Calu3 (cell line): ENCODE results near the gene WFIKKN1. TPM values are rescaled to one million over a fixed set of nuclear protein-coding genes. Genes with fewer than 3 reads are reported as not detected.
A peak's percentile ranks its signal among the peaks of the same experiment; 100 is the strongest.

ENCODE experiments used
- BruUV-seq: library from RNA; stranded (reverse); fragments of 400-500 nt; replicated peaks from 2 replicates; lab custom pipeline; 2021; lab: Mats Ljungman, UMichigan
- CTCF ChIA-PET: fragments of 300-600 bp; sonication (Branson Sonifier 250); formaldehyde crosslinking; loops from one replicate; lab custom pipeline; 2022; ENCODE audit warnings: antibody characterized with exemption; lab: Charles Lee
- DNase-seq: peaks from one replicate; pipeline ENCODE4 v3.0.0; 2022
- H3K27ac Mint-ChIP-seq: one replicate; pipeline ENCODE4 v1.8.0; 2022; ENCODE audit warnings: mixed read lengths; ENCODE audit not compliant: unreplicated experiment
- H3K27me3 Mint-ChIP-seq: one replicate; pipeline ENCODE4 v1.8.0; 2022; ENCODE audit warnings: mixed read lengths; ENCODE audit not compliant: unreplicated experiment
- H3K36me3 Mint-ChIP-seq: one replicate; pipeline ENCODE4 v1.8.0; 2022; ENCODE audit warnings: mild to moderate bottlenecking, moderate library complexity, mixed read lengths; ENCODE audit not compliant: insufficient read depth, unreplicated experiment
- H3K4me1 Mint-ChIP-seq: one replicate; pipeline ENCODE4 v1.8.0; 2022; ENCODE audit warnings: mild to moderate bottlenecking, low read depth, mixed read lengths; ENCODE audit not compliant: unreplicated experiment
- H3K4me3 Mint-ChIP-seq: one replicate; pipeline ENCODE4 v1.8.0; 2022; ENCODE audit warnings: mild to moderate bottlenecking, low read depth, moderate library complexity, mixed read lengths; ENCODE audit not compliant: unreplicated experiment
- H3K9me3 Mint-ChIP-seq: one replicate; pipeline ENCODE4 v1.8.0; 2022; ENCODE audit warnings: low read depth, mixed read lengths; ENCODE audit not compliant: unreplicated experiment
- intact Hi-C: fragments of 100-400 bp; cut with micrococcal nuclease; formaldehyde crosslinking; loops from one replicate; pipeline ENCODE4 v1.10.0; 2022; ENCODE audit not compliant: unreplicated experiment
- total RNA-seq: library from RNA; stranded (reverse); gene quantifications from 2 replicates; pipeline ENCODE4 v1.2.3, GENCODE V29; 2022
- TF ChIP-seq, protein P1 (sequence below): fragments of 200-600 bp; IDR thresholded peaks from one replicate; pipeline ENCODE4 v1.8.0; 2022; ENCODE audit warnings: antibody characterized with exemption; ENCODE audit not compliant: unreplicated experiment

WFIKKN1 gene
- total RNA-seq, 1 experiment from 2014 or later: 0.90 TPM

DNA sequence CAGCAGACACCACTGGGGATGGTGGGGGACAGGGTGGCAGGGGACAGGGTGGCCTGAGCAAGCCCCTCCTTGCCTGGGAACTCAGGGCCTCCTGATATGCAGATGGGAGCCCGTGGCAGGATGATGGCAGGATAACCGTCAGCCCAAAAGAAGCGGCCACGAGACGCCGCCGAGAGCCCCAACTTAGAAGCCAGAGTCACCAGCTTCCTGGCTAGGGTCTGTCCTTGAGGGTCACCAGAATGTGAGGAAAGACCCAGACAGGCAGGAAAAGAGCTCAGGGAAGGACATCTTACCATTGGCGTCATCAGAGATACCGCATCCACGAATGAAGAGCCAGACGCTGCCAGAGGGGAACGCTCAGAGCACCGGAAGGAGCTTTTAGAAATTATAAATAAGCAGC is 21.5 kb upstream of the WFIKKN1 start:
- Mint-ChIP-seq H3K4me1 (peaks cover 7% of the 10 kb centered on the region), H3K27me3 (no peaks in the 10 kb centered on the region), H3K27ac (no peak overlapping the region), H3K4me3 (no peak overlapping the region), H3K36me3 (peaks cover 15% of the 10 kb centered on the region), H3K9me3 (peaks cover 6% of the 10 kb centered on the region)
- no peak for DNase-seq
- CTCF ChIA-PET: interaction anchor here (0.5 kb wide), 1 partner anchor 12 kb away, joined by 4 read pairs; no protein-coding TSS in a partner anchor
- BruUV-seq: no TSS peak
- TF ChIP-seq, protein P1, sequence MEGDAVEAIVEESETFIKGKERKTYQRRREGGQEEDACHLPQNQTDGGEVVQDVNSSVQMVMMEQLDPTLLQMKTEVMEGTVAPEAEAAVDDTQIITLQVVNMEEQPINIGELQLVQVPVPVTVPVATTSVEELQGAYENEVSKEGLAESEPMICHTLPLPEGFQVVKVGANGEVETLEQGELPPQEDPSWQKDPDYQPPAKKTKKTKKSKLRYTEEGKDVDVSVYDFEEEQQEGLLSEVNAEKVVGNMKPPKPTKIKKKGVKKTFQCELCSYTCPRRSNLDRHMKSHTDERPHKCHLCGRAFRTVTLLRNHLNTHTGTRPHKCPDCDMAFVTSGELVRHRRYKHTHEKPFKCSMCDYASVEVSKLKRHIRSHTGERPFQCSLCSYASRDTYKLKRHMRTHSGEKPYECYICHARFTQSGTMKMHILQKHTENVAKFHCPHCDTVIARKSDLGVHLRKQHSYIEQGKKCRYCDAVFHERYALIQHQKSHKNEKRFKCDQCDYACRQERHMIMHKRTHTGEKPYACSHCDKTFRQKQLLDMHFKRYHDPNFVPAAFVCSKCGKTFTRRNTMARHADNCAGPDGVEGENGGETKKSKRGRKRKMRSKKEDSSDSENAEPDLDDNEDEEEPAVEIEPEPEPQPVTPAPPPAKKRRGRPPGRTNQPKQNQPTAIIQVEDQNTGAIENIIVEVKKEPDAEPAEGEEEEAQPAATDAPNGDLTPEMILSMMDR: no peak
- intact Hi-C loops: no loop called here

DNA sequence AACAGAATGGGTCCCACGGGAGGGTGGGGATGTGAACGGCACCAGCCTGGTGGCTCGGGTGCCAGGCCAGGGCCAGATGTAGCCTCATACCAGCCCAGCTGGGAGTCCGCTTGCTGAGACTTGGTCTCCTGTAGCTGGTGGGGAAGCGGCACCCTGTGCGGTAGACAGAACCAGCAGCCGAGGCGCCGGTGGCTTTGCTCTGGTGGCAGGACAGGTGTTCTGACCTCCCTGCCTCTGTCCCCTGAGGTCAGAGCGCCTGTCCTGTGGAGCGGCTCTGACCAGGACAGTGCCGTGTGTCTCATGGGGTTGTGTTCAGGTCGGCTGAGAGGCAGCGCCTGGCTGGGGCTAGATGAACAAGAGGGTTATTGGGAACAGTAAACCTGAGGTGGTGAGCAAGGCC is 20.8 kb upstream of the WFIKKN1 start:
- H3K4me1 Mint-ChIP-seq: peaks cover 7% of the 10 kb centered on the region
- BruUV-seq: no TSS peak
- CTCF ChIA-PET: no interaction called here
- H3K4me3 Mint-ChIP-seq: no peak overlapping the region
- TF ChIP-seq, protein P1: no peak
- H3K36me3 Mint-ChIP-seq: peaks cover 15% of the 10 kb centered on the region
- peaks cover 6% of the 10 kb centered on the region for H3K9me3 Mint-ChIP-seq
- intact Hi-C loops: no loop called here
- H3K27ac Mint-ChIP-seq: no peak overlapping the region
- no peaks in the 10 kb centered on the region for H3K27me3 Mint-ChIP-seq
- no peak for DNase-seq

DNA sequence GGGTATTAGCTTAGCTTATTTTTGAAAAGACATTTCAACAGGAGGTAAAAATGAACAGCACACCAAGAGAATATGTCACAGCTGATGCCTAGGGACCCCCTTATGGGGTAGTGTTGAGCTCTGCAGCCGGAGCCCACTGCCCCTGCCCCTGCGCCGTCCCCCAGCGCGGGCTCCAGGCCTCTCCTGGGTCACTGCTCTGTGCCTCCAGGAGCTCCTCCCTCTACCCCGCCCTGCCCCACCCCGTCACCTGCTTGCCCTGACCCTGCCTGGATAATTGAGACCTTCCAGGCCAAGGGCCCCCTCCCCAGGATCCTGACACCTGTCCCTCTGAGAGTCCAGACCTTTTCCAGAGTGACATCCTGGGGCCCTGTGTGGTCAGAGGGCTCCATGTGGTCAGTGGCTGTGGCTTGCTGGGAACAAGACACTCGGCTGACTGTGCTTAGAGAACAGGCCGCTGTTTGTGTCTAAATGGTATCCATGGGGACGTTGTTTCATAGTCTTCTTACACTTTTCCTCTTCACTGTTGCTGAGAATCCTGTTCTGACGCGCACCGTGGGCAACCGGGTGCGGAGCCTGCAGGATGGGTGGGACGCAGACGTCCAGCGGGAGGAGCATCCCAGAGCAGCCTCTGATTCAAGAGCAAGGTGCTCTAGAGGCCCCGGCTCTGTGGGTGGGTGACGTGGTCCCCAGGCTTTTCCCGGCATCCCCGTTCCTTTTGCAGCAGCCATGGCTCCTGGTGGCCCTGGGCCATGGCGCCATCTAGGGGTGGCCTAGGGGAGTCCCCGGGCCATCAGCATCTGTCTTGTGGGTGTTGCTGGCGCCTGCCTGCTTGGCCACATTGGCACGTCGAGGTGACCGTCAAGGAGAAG is 20.0 kb upstream of the WFIKKN1 start:
- no peak overlapping the region for H3K27ac Mint-ChIP-seq
- H3K4me3 Mint-ChIP-seq: no peak overlapping the region

DNA sequence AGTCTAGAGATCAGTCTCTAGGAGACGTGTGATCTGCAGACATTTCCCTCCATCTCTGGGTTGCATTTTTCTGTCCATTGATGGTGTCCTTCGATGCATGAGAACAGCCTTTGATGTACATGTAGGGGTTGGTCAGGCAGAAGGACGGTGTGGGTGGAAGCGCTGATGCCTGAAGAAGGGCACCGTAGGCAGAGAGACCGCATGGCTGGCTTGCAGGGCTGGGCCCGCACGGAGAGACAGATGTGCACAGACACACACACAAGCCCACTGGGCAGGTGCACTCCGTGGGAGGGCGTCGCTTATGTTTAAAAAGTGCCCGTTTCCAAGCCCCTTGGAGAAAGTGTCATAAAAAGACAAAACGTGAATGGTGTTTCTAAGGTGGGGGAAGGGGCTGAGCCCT is 15.7 kb upstream of the WFIKKN1 start:
- Mint-ChIP-seq H3K4me1 (peaks cover 7% of the 10 kb centered on the region), H3K27me3 (no peaks in the 10 kb centered on the region), H3K36me3 (peaks cover 21% of the 10 kb centered on the region), H3K9me3 (peaks cover 2% of the 10 kb centered on the region), H3K27ac (no peak overlapping the region), H3K4me3 (no peak overlapping the region)
- no TSS peak for BruUV-seq
- TF ChIP-seq, protein P1: no peak
- no peak for DNase-seq
- intact Hi-C loops: no loop called here
- CTCF ChIA-PET: no interaction called here

More for the DNA sequence above, 20.0 kb upstream of the WFIKKN1 start:
- CTCF ChIA-PET: no interaction called here
- peak; percentile 51 for DNase-seq
- no peaks in the 10 kb centered on the region for H3K27me3 Mint-ChIP-seq
- H3K4me1 Mint-ChIP-seq: peaks cover 7% of the 10 kb centered on the region
- peaks cover 2% of the 10 kb centered on the region for H3K9me3 Mint-ChIP-seq
- TF ChIP-seq, protein P1: peak; percentile 57
- peaks cover 20% of the 10 kb centered on the region for H3K36me3 Mint-ChIP-seq
- intact Hi-C loops: no loop called here
- BruUV-seq: no TSS peak
